AG04450 (cell line): ENCODE data around the gene DACT1. TPM values are rescaled to one million over a fixed set of nuclear protein-coding genes. Genes with fewer than 3 reads are reported as not detected.
A peak's percentile ranks its signal among the peaks of the same experiment; 100 is the strongest.

Experiments used
- CTCF ChIA-PET: fragments of 300-600, 350-600 bp; formaldehyde crosslinking; extraction: SDS; loops from one replicate; lab custom pipeline; 2022; ENCODE audit warnings: antibody characterized with exemption, inconsistent platforms; lab: Charles Lee
- POLR2A ChIA-PET: fragments of 350-600 bp; formaldehyde crosslinking; extraction: SDS; loops from one replicate; lab custom pipeline; 2021; ENCODE audit warnings: antibody characterized with exemption, inconsistent platforms; lab: Yijun Ruan, JAX
- DNase-seq: peaks from one replicate; pipeline ENCODE4 v3.0.0-alpha.2; 2011; ENCODE audit warnings: low read depth, low spot score
- H3K27ac ChIP-seq: one replicate; pipeline ENCODE4 v1.5.1; 2012; ENCODE audit warnings: low read depth, low read length, control low read depth
- H3K27me3 ChIP-seq: one replicate; pipeline ENCODE4 v1.6.0; 2012; ENCODE audit warnings: low read length; ENCODE audit not compliant: control insufficient read depth, insufficient read depth
- H3K4me3 ChIP-seq: 2 replicates; pipeline ENCODE4 v1.5.1; 2011; ENCODE audit warnings: mild to moderate bottlenecking, low read depth, low read length, control low read depth
- H3K9me3 ChIP-seq: 2 replicates; pipeline ENCODE4 v1.5.1; 2012; ENCODE audit warnings: low read length; ENCODE audit not compliant: control insufficient read depth, insufficient read depth
- CTCF ChIP-seq: IDR thresholded peaks from 2 replicates; pipeline ENCODE4 v1.5.1; 2011; ENCODE audit warnings: low read depth, low read length, control low read depth, inconsistent platforms
- polyA plus RNA-seq: library from polyadenylated mRNA; depleted of rRNA; stranded (reverse); fragments of >200 nt; gene quantifications from 2 replicates; pipeline ENCODE4 v1.2.3, GENCODE V29; 2011

The DACT1 gene
- polyA plus RNA-seq, 1 experiment, result 6.1 TPM

- no peak for DNase-seq
- ChIA-PET POLR2A (no interaction called here), CTCF (interaction anchor here (0.6 to 6.4 kb wide), 3 partner anchors 51 to 133 kb away, joined by 3 to 81 read pairs (median 5); no protein-coding TSS in a partner anchor)
- Histone ChIP-seq H3K27ac (no peak overlapping the region), H3K4me3 (no peak overlapping the region), H3K27me3 (no peaks in the 10 kb centered on the region), H3K9me3 (no peaks in the 10 kb centered on the region; the same call in 1 of the 2 replicates)
- no peak for TF ChIP-seq CTCF
Measured at GRCh38 chr14:58634406-58635090, 3.2 kb upstream of the DACT1 start.

DNA sequence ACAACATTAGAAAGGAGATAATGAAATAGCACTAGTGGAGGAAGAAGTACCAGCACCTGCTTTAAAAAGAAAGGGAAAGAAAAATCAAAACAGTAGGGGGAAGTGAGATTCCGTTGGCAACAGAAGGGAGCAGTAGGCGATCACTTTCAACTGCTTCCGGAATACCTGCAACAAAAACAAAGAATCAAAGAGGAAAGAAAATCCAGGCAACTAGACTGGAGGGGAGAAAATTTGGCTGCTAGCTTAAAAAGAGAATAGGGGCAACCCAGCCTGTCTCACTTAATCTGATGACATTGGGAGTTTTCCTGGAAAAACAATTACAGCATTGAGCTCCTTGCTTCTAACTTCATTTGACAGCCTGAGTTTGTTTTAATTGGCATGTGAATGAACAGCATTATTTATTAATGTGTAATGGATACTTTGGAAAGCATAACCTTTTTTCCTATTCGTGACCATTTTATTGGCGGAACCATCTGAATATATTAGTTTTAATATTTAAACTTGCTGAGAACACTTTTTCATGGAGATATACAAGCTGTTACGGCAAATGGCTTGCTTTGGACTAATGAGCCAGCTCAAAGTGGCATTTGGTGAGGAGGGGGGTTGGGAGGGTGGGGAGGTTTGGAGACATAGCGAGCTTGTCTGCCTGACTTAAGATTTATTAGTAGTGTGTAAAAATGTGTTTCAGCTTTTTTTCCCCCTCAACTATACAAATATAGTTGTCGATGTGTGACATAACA lies 2.5 kb upstream of the DACT1 start:
- POLR2A ChIA-PET, result interaction anchor here (0.6 kb wide), 1 partner anchor 81 kb away, joined by 8 read pairs; no protein-coding TSS in a partner anchor
- TF ChIP-seq CTCF, result no peak
- H3K27ac ChIP-seq, result no peak overlapping the region
- no peak for DNase-seq
- H3K27me3 ChIP-seq, result no peaks in the 10 kb centered on the region
- no peak overlapping the region for H3K4me3 ChIP-seq
- no peaks in the 10 kb centered on the region; the same call in 1 of the 2 replicates for H3K9me3 ChIP-seq
- CTCF ChIA-PET, result interaction anchor here (1.0 to 6.4 kb wide), 2 partner anchors 51 to 134 kb away, joined by 5 to 81 read pairs; no protein-coding TSS in a partner anchor

GRCh38 chr14:58636129-58636528 lies 1.6 kb upstream of the DACT1 start:
- no peak overlapping the region for H3K4me3 ChIP-seq
- DNase-seq, result no peak
- H3K9me3 ChIP-seq, result no peaks in the 10 kb centered on the region; the same call in 1 of the 2 replicates
- H3K27ac ChIP-seq, result no peak overlapping the region
- H3K27me3 ChIP-seq, result no peaks in the 10 kb centered on the region
- POLR2A ChIA-PET, result no interaction called here
- CTCF ChIA-PET, result interaction anchor here (0.6 to 6.4 kb wide), 6 partner anchors 31 to 419 kb away, joined by 3 to 81 read pairs (median 4); no protein-coding TSS in a partner anchor
- TF ChIP-seq CTCF, result no peak

DNA sequence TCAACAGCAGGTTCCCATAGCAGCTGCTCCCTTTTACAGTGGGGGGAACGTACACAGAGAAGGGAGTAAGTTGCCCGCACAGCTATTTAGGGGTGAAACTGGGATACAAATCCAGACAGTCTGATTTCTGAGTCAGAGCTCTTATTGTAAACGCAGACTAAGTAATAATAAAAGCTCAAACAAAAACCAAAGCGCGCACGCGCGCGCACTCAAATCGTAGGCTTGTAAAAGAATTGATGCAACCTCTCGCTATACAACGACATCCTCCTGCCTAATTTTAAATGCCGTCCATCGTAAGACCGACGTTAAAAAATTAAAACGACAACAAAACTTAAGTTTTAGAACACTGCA lies 747 bp upstream of the DACT1 start:
- H3K27ac ChIP-seq, result peak overlapping the region; percentile 92
- ChIA-PET POLR2A (interaction anchor here (0.7 to 2.0 kb wide), 3 partner anchors 135 to 880 kb away, joined by 3 to 9 read pairs (median 4); no protein-coding TSS in a partner anchor), CTCF (interaction anchor here (0.6 to 6.4 kb wide), 18 partner anchors 11 to 828 kb away, joined by 3 to 81 read pairs (median 4); partner anchors contain the start of gene GPR135)
- no peak for TF ChIP-seq CTCF
- no peaks in the 10 kb centered on the region for H3K27me3 ChIP-seq
- DNase-seq, result peak; percentile 81
- no peaks in the 10 kb centered on the region; the same call in 1 of the 2 replicates for H3K9me3 ChIP-seq
- H3K4me3 ChIP-seq, result peak overlapping the region; percentile 77
